CD14-positive monocyte (primary cell): ENCODE data around the gene MCF2L2. TPM values are rescaled to one million over a fixed set of nuclear protein-coding genes. Genes with fewer than 3 reads are reported as not detected.
A peak's percentile ranks its signal among the peaks of the same experiment; 100 is the strongest.
"Not testable (repeated sequence)": the region's sequence is repeated elsewhere in the genome, so short reads cannot be mapped to it uniquely, and the experiment has no call there.

ENCODE experiments used
- DNase-seq, 3 donors: peaks; one replicate each; pipeline ENCODE4 v3.0.0-alpha.2; 2011 to 2022
- H2AFZ ChIP-seq: 2 replicates; pipeline ENCODE4 v1.6.0; 2012; ENCODE audit warnings: mild to moderate bottlenecking, low read depth, low read length, inconsistent platforms; ENCODE audit not compliant: insufficient read depth, poor library complexity, severe bottlenecking
- H3K27ac ChIP-seq, 2 donors: 1 replicate in 1 of 2; 2 replicates in 1 of 2; pipeline ENCODE4 v1.5.1; 2012 to 2013; ENCODE audit warnings: low read length in 2 of 2, control low read depth in 1 of 2, inconsistent platforms in 1 of 2, low read depth in 1 of 2, mild to moderate bottlenecking in 1 of 2
- H3K27me3 ChIP-seq, 2 donors: one replicate each; pipeline versions ENCODE4 v1.6.0 to v1.6.1; 2011 to 2013; ENCODE audit warnings: low read length in 2 of 2; ENCODE audit not compliant: control insufficient read depth in 2 of 2, insufficient read depth in 2 of 2
- H3K36me3 ChIP-seq, 2 donors: replicated peaks in 1 of 2; 1 replicate in 1 of 2; 2 replicates in 1 of 2; pipeline versions ENCODE4 v1.5.1 to v1.6.1; 2012 to 2013; ENCODE audit warnings: low read length in 2 of 2, control low read depth in 1 of 2, inconsistent platforms in 1 of 2, mild to moderate bottlenecking in 1 of 2; ENCODE audit not compliant: insufficient read depth in 2 of 2, control insufficient read depth in 1 of 2
- H3K4me1 ChIP-seq, 2 donors: 1 replicate in 1 of 2; 2 replicates in 1 of 2; pipeline versions ENCODE4 v1.5.1 to v1.6.1; 2012 to 2013; ENCODE audit warnings: low read length in 2 of 2, control low read depth in 1 of 2, inconsistent platforms in 1 of 2, mild to moderate bottlenecking in 1 of 2, moderate library complexity in 1 of 2; ENCODE audit not compliant: insufficient read depth in 2 of 2, control insufficient read depth in 1 of 2
- H3K4me2 ChIP-seq: replicated peaks from 2 replicates; pipeline ENCODE3; 2012; ENCODE audit warnings: low read length, moderate library complexity, mild to moderate bottlenecking; ENCODE audit not compliant: poor library complexity, severe bottlenecking; ENCODE audit errors: extremely low read depth
- H3K4me3 ChIP-seq, 3 experiments: fragments of 200-600 bp in 1 of 3; sonication (generic) in 1 of 3; replicated peaks in 1 of 3; 1 replicate in 2 of 3; 2 replicates in 1 of 3; pipeline ENCODE4 v1.5.1; 2011 to 2013; ENCODE audit warnings: low read length in 3 of 3, mild to moderate bottlenecking in 3 of 3, control low read depth in 2 of 3, low read depth in 2 of 3, inconsistent platforms in 1 of 3, moderate library complexity in 1 of 3
- H3K79me2 ChIP-seq: 2 replicates; pipeline ENCODE4 v1.6.0; 2012; ENCODE audit warnings: mild to moderate bottlenecking, control low read depth, inconsistent platforms, low read length, moderate library complexity; ENCODE audit not compliant: insufficient read depth
- H3K9ac ChIP-seq: 2 replicates; pipeline ENCODE4 v1.6.0; 2017; ENCODE audit warnings: low read length, mild to moderate bottlenecking; ENCODE audit not compliant: insufficient read depth, poor library complexity, severe bottlenecking
- H3K9me3 ChIP-seq, 2 donors: replicated peaks in 1 of 2; 1 replicate in 1 of 2; 2 replicates in 1 of 2; pipeline versions ENCODE4 v1.5.1 to v1.6.1; 2012 to 2013; ENCODE audit warnings: low read length in 2 of 2, control low read depth in 1 of 2; ENCODE audit not compliant: control insufficient read depth in 1 of 2, insufficient read depth in 1 of 2
- H4K20me1 ChIP-seq: 2 replicates; pipeline ENCODE4 v1.6.0; 2012; ENCODE audit warnings: mild to moderate bottlenecking, low read length, control low read depth, moderate library complexity; ENCODE audit not compliant: insufficient read depth
- H3K27ac Mint-ChIP-seq, 7 donors: one replicate each; pipeline ENCODE4 v1.8.0; 2020; ENCODE audit warnings: mild to moderate bottlenecking in 7 of 7, mixed read lengths in 7 of 7, moderate library complexity in 6 of 7, inconsistent platforms in 2 of 7
- H3K27me3 Mint-ChIP-seq, 3 donors: one replicate each; pipeline ENCODE4 v1.8.0; 2021 to 2022; ENCODE audit warnings: low read depth in 3 of 3, mild to moderate bottlenecking in 3 of 3, mixed read lengths in 3 of 3, moderate library complexity in 3 of 3, inconsistent platforms in 1 of 3
- H3K36me3 Mint-ChIP-seq, 2 donors: one replicate each; pipeline ENCODE4 v1.8.0; 2020; ENCODE audit warnings: mixed read lengths in 2 of 2, inconsistent platforms in 1 of 2, mild to moderate bottlenecking in 1 of 2
- H3K4me1 Mint-ChIP-seq: one replicate; pipeline ENCODE4 v1.8.0; 2020; ENCODE audit warnings: mild to moderate bottlenecking, mixed read lengths
- H3K4me3 Mint-ChIP-seq, 2 donors: one replicate each; pipeline ENCODE4 v1.8.0; 2020; ENCODE audit warnings: mild to moderate bottlenecking in 2 of 2, mixed read lengths in 2 of 2, moderate library complexity in 1 of 2
- H3K9me3 Mint-ChIP-seq, 7 donors: one replicate each; pipeline ENCODE4 v1.8.0; 2020 to 2022; ENCODE audit warnings: mixed read lengths in 7 of 7, mild to moderate bottlenecking in 6 of 7, moderate library complexity in 6 of 7, inconsistent platforms in 2 of 7
- WGBS: methylation state at CpG from one replicate; pipeline ENCODE4 v1.1.5; 2013; ENCODE audit warnings: missing lambda C conversion rate; ENCODE audit not compliant: insufficient coverage; 5-methylcytosine and 5-hydroxymethylcytosine counted together
- intact Hi-C, 2 donors: fragments of 100-400 bp; cut with micrococcal nuclease; formaldehyde crosslinking; loops; one replicate each; pipeline versions ENCODE4 v1.15.0 to v1.15.1; 2023
- polyA plus RNA-seq, 3 donors: library from polyadenylated mRNA; depleted of rRNA in 1 of 3; unstranded in 2 of 3; stranded (reverse) in 1 of 3; fragments of 300-500 nt in 2 of 3; fragments of >200 nt in 1 of 3; fragmentation: Illumina TruSeq in 2 of 3; gene quantifications; 1 replicate in 2 of 3; 2 replicates in 1 of 3; pipeline ENCODE4 v1.2.3, GENCODE V29; 2012 to 2021
- TF ChIP-seq, protein P1 (sequence below): fragments of 200-600 bp; IDR thresholded peaks from one replicate; pipeline ENCODE4 v1.8.0; 2022; ENCODE audit warnings: antibody characterized with exemption, mild to moderate bottlenecking

The MCF2L2 gene
- polyA plus RNA-seq, 3 donors, result 0.01 to 0.13 TPM; not detected in 1

DNA sequence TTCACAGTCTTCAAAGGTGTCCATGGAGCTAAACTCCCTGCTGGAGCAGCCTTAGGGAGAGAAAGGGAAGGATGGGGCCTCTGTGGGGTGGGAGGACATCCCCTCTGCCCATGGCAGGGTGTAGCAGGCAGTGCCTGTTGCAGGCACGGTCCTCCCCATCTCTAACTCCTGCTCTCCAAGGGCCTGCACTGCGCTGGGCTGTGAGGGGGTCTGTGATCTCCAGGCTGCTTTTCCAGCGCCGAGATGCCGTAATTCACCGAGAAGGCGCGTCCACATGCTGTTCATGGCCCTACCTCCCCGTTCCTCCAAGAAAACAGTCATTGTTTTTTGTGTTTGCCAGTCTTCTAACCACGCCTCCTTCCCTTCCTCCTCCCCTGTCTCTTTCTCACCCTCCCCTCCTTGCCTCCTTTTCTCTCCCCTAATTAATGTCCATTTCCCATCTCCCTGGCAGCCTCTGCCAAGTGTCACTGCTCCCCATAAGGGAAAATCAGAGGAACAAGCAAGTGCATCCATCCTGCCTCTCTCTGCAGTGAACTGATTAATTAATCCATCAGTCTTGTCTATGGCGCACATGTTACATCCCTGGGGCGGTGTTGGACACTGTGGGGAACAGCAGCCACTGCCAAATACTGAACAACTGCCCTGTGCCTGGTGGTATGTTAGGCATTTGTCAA is 248.2 kb downstream of the MCF2L2 start:
- Histone ChIP-seq H3K36me3 (no peaks in the 10 kb centered on the region), H4K20me1 (no peaks in the 10 kb centered on the region), H3K4me3 (peak overlapping the region in 1 of 3 experiments; percentile 71), H2AFZ (peak overlapping the region; percentile 78), H3K9ac (no peak overlapping the region), H3K79me2 (no peaks in the 10 kb centered on the region), H3K27me3 (peaks cover 18 to 48% of the 10 kb centered on the region in 2 donors), H3K4me1 (peaks cover 23 to 25% of the 10 kb centered on the region in 2 donors), H3K9me3 (no peaks in the 10 kb centered on the region), H3K27ac (no peak overlapping the region), H3K4me2 (peak overlapping the region; percentile 90)
- TF ChIP-seq, protein P1, sequence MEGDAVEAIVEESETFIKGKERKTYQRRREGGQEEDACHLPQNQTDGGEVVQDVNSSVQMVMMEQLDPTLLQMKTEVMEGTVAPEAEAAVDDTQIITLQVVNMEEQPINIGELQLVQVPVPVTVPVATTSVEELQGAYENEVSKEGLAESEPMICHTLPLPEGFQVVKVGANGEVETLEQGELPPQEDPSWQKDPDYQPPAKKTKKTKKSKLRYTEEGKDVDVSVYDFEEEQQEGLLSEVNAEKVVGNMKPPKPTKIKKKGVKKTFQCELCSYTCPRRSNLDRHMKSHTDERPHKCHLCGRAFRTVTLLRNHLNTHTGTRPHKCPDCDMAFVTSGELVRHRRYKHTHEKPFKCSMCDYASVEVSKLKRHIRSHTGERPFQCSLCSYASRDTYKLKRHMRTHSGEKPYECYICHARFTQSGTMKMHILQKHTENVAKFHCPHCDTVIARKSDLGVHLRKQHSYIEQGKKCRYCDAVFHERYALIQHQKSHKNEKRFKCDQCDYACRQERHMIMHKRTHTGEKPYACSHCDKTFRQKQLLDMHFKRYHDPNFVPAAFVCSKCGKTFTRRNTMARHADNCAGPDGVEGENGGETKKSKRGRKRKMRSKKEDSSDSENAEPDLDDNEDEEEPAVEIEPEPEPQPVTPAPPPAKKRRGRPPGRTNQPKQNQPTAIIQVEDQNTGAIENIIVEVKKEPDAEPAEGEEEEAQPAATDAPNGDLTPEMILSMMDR, result no peak
- no peak overlapping the region for H3K27ac Mint-ChIP-seq
- intact Hi-C loops, result loop anchor here (5.0 kb wide), 1 partner anchor 58 kb away; no protein-coding TSS in a partner anchor
- peaks cover 0 to 13% (median 0%) of the 10 kb centered on the region in 7 donors for H3K9me3 Mint-ChIP-seq
- no peaks in the 10 kb centered on the region for H3K36me3 Mint-ChIP-seq
- WGBS, result 53% methylated on average over 10 of the region's 12 CpGs
- H3K27me3 Mint-ChIP-seq, result peaks cover 46 to 64% (median 60%) of the 10 kb centered on the region in 3 donors
- no peak for DNase-seq
- H3K4me3 Mint-ChIP-seq, result peak overlapping the region in 1 of 2 donors; percentile 94
- H3K4me1 Mint-ChIP-seq, result peaks cover 22% of the 10 kb centered on the region

DNA sequence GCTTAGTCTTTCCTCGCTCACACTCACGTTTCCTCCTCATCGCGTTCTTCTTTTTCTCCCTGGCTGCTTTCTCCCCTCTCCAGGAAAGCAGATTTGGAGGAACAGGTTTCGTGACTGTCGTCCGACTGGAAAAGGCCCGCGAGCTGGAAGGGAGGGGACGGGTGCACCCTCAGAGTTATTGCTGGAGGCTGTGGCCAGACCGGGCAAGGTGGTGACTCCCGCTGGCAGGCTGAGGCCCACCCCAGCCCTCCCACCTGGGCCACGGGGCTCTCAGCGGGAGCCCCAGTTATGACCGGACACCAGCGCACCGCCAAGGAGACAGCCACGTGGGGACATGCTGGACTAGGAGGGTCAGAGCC is 248.9 kb downstream of the MCF2L2 start:
- H3K27me3 ChIP-seq, result peaks cover 18 to 48% of the 10 kb centered on the region in 2 donors

More for the DNA sequence above, 248.9 kb downstream of the MCF2L2 start:
- DNase-seq, H3K9me3 ChIP-seq, H4K20me1 ChIP-seq, H3K27ac ChIP-seq, H3K36me3 Mint-ChIP-seq, intact Hi-C loops, H3K36me3 ChIP-seq, H3K27ac Mint-ChIP-seq, H3K79me2 ChIP-seq: not testable (repeated sequence)
- H3K4me3 Mint-ChIP-seq, result peak overlapping the region; percentile 75 to 94
- WGBS, result 5% methylated on average over 11 of the region's 18 CpGs
- H3K4me1 ChIP-seq, result peaks cover 17 to 19% of the 10 kb centered on the region in 2 donors
- H3K9ac ChIP-seq, result peak overlapping the region; percentile 36
- H3K9me3 Mint-ChIP-seq, result peaks cover 0 to 13% (median 0%) of the 10 kb centered on the region in 7 donors
- peaks cover 46 to 67% (median 55%) of the 10 kb centered on the region in 3 donors for H3K27me3 Mint-ChIP-seq
- peak overlapping the region in 1 of 3 experiments; percentile 71 for H3K4me3 ChIP-seq
- H3K4me1 Mint-ChIP-seq, result peaks cover 18% of the 10 kb centered on the region
- H2AFZ ChIP-seq, result peak overlapping the region; percentile 78
- H3K4me2 ChIP-seq, result peak overlapping the region; percentile 90
